Measurements from ENCODE around the gene CCDC154. TPM values are rescaled to one million over a fixed set of nuclear protein-coding genes. Genes with fewer than 3 reads are reported as not detected.

CCDC154 gene
- total RNA-seq, 1 experiment from 2014 or later, result 0.75 TPM

GRCh38 chr16:1401758-1402154, 42.6 kb downstream of the CCDC154 start:
- no peak for DNase-seq (ENCODE audit: low spot score)
- in situ Hi-C loops (cut with HindIII; ENCODE audit: low sequenced_read_pairs), result no loop called here

- DNase-seq (ENCODE audit: low spot score), result no peak
- in situ Hi-C loops (cut with HindIII; ENCODE audit: low sequenced_read_pairs), result no loop called here
Observed at GRCh38 chr16:1401061-1401757, 43.1 kb downstream of the CCDC154 start.

GRCh38 chr16:1398826-1399581, 45.4 kb downstream of the CCDC154 start:
- in situ Hi-C loops (cut with HindIII; ENCODE audit: low sequenced_read_pairs), result no loop called here
- DNase-seq (ENCODE audit: low spot score), result no peak

- no peak for DNase-seq (ENCODE audit: low spot score)
- in situ Hi-C loops (cut with HindIII; ENCODE audit: low sequenced_read_pairs), result no loop called here
Observed at GRCh38 chr16:1398351-1398750, 46.0 kb downstream of the CCDC154 start.

- no peak for DNase-seq (ENCODE audit: low spot score)
- in situ Hi-C loops (cut with HindIII; ENCODE audit: low sequenced_read_pairs), result no loop called here
Observed at GRCh38 chr16:1397779-1398178, 46.6 kb downstream of the CCDC154 start.

- in situ Hi-C loops (cut with HindIII; ENCODE audit: low sequenced_read_pairs), result no loop called here
Observed at GRCh38 chr16:1395444-1396031, 48.8 kb downstream of the CCDC154 start.

GRCh38 chr16:1394367-1394951, 49.9 kb downstream of the CCDC154 start:
- no peak for DNase-seq (ENCODE audit: low spot score)
- in situ Hi-C loops (cut with HindIII; ENCODE audit: low sequenced_read_pairs), result no loop called here

More at GRCh38 chr16:1395444-1396031, 48.8 kb downstream of the CCDC154 start:
- no peak for DNase-seq (ENCODE audit: low spot score)

GRCh38 chr16:1393613-1394176, 50.7 kb downstream of the CCDC154 start:
- in situ Hi-C loops (cut with HindIII; ENCODE audit: low sequenced_read_pairs), result no loop called here

GRCh38 chr16:1392826-1393225, 51.5 kb downstream of the CCDC154 start:
- in situ Hi-C loops (cut with HindIII; ENCODE audit: low sequenced_read_pairs), result no loop called here
- no peak for DNase-seq (ENCODE audit: low spot score)

More at GRCh38 chr16:1393613-1394176, 50.7 kb downstream of the CCDC154 start:
- no peak for DNase-seq (ENCODE audit: low spot score)

GRCh38 chr16:1390239-1390779, 54.0 kb downstream of the CCDC154 start:
- in situ Hi-C loops (cut with HindIII; ENCODE audit: low sequenced_read_pairs), result no loop called here
- no peak for DNase-seq (ENCODE audit: low spot score)

GRCh38 chr16:1389762-1390161, 54.6 kb downstream of the CCDC154 start:
- in situ Hi-C loops (cut with HindIII; ENCODE audit: low sequenced_read_pairs), result no loop called here

GRCh38 chr16:1387331-1387730, 57.0 kb downstream of the CCDC154 start:
- in situ Hi-C loops (cut with HindIII; ENCODE audit: low sequenced_read_pairs), result no loop called here
- no peak for DNase-seq (ENCODE audit: low spot score)

More at GRCh38 chr16:1389762-1390161, 54.6 kb downstream of the CCDC154 start:
- no peak for DNase-seq (ENCODE audit: low spot score)

- no peak for DNase-seq (ENCODE audit: low spot score)
- in situ Hi-C loops (cut with HindIII; ENCODE audit: low sequenced_read_pairs), result no loop called here
Observed at GRCh38 chr16:1385232-1385631, 59.1 kb downstream of the CCDC154 start.

Other genes with a start within 250 kb of the CCDC154 start
- gene TPSG1, start 219.3 kb downstream of the CCDC154 start, total RNA-seq (2014; rRNA removed; shearing (Covaris generic)), result not detected in 2 replicates
- not detected in 2 replicates for gene TPSB2, start 214.4 kb downstream of the CCDC154 start, total RNA-seq (2014; rRNA removed; shearing (Covaris generic))
- gene TPSAB1, start 203.9 kb downstream of the CCDC154 start, total RNA-seq (2014; rRNA removed; shearing (Covaris generic)), result not detected in 2 replicates
- not detected in 2 replicates for gene TPSD1, start 188.5 kb downstream of the CCDC154 start, total RNA-seq (2014; rRNA removed; shearing (Covaris generic))
- 120 and 144 TPM in 2 replicates for gene UBE2I, start 134.9 kb downstream of the CCDC154 start, total RNA-seq (2014; rRNA removed; shearing (Covaris generic))
- 0.25 and 2.0 TPM in 2 replicates for gene BAIAP3, start 110.9 kb downstream of the CCDC154 start, total RNA-seq (2014; rRNA removed; shearing (Covaris generic))
- gene TSR3, start 92.7 kb downstream of the CCDC154 start, total RNA-seq (2014; rRNA removed; shearing (Covaris generic)), result 88.1 and 96.8 TPM in 2 replicates
- gene GNPTG, start 92.6 kb downstream of the CCDC154 start, total RNA-seq (2014; rRNA removed; shearing (Covaris generic)), result 48.6 and 51.1 TPM in 2 replicates
- gene UNKL, start 29.9 kb downstream of the CCDC154 start, total RNA-seq (2014; rRNA removed; shearing (Covaris generic)), result 8.2 and 11.1 TPM in 2 replicates
- 40.5 and 46.6 TPM in 2 replicates for gene UQCC4, start 23.8 kb downstream of the CCDC154 start, total RNA-seq (2014; rRNA removed; shearing (Covaris generic))
- gene PERCC1, start 13.5 kb downstream of the CCDC154 start, total RNA-seq (2014; rRNA removed; shearing (Covaris generic)), result not detected in 2 replicates
- gene CLCN7, start 30.5 kb upstream of the CCDC154 start, total RNA-seq (2014; rRNA removed; shearing (Covaris generic)), result 195 and 203 TPM in 2 replicates
- gene PTX4, start 44.4 kb upstream of the CCDC154 start, total RNA-seq (2014; rRNA removed; shearing (Covaris generic)), result 0.61 TPM in 1 of 2 replicates, not detected in the other
- gene TELO2, start 48.8 kb upstream of the CCDC154 start, total RNA-seq (2014; rRNA removed; shearing (Covaris generic)), result 86.9 and 97.8 TPM in 2 replicates
- not detected in 2 replicates for gene TMEM204, start 89.1 kb upstream of the CCDC154 start, total RNA-seq (2014; rRNA removed; shearing (Covaris generic))
- gene IFT140, start 167.5 kb upstream of the CCDC154 start, total RNA-seq (2014; rRNA removed; shearing (Covaris generic)), result 30.5 and 37.3 TPM in 2 replicates
- gene CRAMP1, start 167.8 kb upstream of the CCDC154 start, total RNA-seq (2014; rRNA removed; shearing (Covaris generic)), result 4.5 and 7.6 TPM in 2 replicates
- gene JPT2, start 233.7 kb upstream of the CCDC154 start, total RNA-seq (2014; rRNA removed; shearing (Covaris generic)), result 154 and 199 TPM in 2 replicates

Measured in G401 (cell line).